AG04449 (cell line): Measurements from ENCODE around the gene CEACAM19.

Experiments
- CTCF ChIA-PET: fragments of 350-600 bp; formaldehyde crosslinking; extraction: SDS; loops from one replicate; lab custom pipeline; 2021; ENCODE audit warnings: antibody characterized with exemption; lab: Yijun Ruan, JAX
- POLR2A ChIA-PET: fragments of 400-600, 350-600 bp; formaldehyde crosslinking; extraction: SDS; loops from one replicate; lab custom pipeline; 2020; ENCODE audit warnings: antibody characterized with exemption, inconsistent platforms; lab: Yijun Ruan, JAX
- DNase-seq: peaks from one replicate; pipeline ENCODE4 v3.0.0-alpha.2; 2010; ENCODE audit warnings: low read depth, low spot score
- H3K4me3 ChIP-seq: 2 replicates; pipeline ENCODE4 v1.5.1; 2011; ENCODE audit warnings: low read depth, mild to moderate bottlenecking, control low read depth, low read length
- CTCF ChIP-seq: IDR thresholded peaks from one replicate; pipeline ENCODE4 v1.5.1; 2011; ENCODE audit warnings: mild to moderate bottlenecking, moderate library complexity, low read length, control low read depth, inconsistent platforms; ENCODE audit not compliant: insufficient read depth; ENCODE audit errors: missing control alignments

The CEACAM19 gene

DNA sequence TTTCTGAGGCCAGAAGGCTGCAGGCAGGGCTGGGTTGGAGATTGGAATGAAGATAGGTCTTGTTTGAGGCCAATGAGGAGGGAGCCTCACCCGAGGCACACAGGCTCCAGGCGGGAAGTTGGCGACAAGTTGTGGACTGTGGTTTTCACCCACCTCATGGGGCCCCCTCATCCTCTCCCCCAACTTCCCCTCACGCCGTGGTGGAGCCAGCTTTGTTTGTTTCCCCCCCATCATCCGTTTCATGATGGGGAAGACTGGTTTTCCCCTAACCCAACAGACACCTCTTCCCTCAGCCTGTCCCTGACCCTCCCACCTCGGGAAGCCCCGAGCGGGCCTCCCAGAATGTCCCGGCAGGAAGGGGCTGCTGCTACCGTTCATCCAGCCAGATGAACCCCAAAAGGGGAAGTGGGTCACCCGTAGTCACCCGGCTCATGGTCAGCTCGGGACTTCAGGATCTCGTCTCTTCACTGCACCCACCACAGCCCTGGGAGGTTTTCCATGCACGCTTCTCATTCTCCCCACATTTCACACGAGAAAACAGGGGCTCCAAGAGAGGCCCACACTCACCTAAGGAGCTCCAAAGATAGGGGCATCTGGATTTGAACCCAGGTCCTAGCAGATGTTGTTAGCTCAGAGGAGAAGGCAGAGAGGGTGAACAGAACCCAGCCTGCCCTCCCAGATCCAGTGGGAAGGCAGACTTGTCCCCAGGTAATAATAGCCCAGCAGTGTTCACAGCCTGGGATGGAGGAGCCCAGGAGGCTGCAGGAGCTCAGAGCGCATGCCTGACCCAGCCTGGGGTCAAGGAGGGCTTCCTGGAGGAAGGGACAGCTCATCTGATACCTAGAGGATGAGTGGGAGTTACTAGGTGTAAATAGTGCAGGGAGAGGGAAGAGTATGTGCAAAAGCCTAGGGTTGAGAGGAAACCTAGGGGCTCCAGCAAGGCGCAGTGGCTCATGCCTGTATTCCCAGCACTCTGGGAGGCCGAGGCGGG, 51.1 kb downstream of the CEACAM19 start:
- no peak overlapping the region for H3K4me3 ChIP-seq
- CTCF ChIA-PET: interaction anchor here (0.9 to 19.8 kb wide), 35 partner anchors 7 to 230 kb away, joined by 3 to 694 read pairs (median 12); partner anchors contain the start of genes BCAM, CBLC and NECTIN2
- no peak for TF ChIP-seq CTCF
- no peak for DNase-seq
- POLR2A ChIA-PET: no interaction called here

DNA sequence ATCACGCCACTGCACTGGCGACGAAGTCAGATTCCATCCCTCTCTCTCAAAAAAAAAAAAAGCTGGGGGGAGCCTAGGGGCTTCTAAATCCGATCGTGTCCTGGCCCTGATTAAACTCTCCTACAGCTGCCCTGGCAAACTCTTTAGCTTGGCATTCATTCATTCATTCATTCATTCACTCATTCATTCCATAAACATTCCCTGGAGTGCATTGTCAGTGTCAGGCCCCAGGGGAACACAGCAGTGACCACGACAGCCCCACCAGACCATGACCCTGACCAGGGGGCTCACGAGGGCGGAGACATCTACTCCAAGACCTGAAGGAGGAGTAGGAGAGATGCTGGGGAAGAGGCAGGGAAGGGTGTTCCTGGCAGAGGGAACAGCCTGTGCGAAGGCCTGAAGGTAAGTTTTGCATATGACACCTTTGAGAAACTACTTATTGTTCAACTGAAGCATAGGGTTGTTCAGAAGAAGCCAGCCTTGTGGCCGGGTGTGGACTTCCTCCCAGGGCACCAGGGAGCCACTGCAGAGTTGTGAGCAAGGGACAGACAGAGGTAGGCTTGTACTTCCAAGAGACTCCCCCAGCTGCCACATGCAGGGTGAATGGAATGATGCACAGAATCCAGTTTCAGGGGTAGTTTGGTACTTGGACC, 52.1 kb downstream of the CEACAM19 start:
- H3K4me3 ChIP-seq: no peak overlapping the region
- ChIA-PET CTCF (interaction anchor here (0.8 to 19.8 kb wide), 55 partner anchors 8 to 241 kb away, joined by 3 to 694 read pairs (median 8); partner anchors contain the start of genes BCAM, BCL3, CBLC and CLPTM1), POLR2A (interaction anchor here (1.1 to 1.6 kb wide), 5 partner anchors 10 to 44 kb away, joined by 3 to 5 read pairs (median 4); no protein-coding TSS in a partner anchor)
- DNase-seq: no peak
- no peak for TF ChIP-seq CTCF

DNA sequence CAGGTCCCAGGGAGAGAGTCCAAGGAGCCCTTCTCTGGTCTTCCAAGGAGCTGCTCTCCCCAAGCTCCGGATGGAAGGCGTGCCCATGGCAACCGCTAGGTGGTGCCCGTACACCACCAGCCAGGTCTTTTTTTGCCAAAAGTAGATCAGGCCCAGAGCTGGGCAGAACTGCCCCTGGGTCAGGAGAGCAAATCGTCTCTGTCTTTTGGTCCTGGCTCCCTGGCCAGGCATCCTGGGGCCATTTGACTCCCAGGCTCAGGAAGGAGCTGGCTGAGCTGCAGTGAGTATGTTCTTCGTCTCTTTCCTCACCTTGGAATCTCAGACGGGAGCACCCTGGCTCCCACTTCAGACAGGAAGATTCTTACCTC, 52.7 kb downstream of the CEACAM19 start:
- peak; percentile 97 for TF ChIP-seq CTCF
- no peak overlapping the region for H3K4me3 ChIP-seq
- ChIA-PET CTCF (interaction anchor here (0.8 to 19.8 kb wide), 58 partner anchors 9 to 240 kb away, joined by 3 to 694 read pairs (median 8); partner anchors contain the start of genes BCAM, BCL3, CBLC and CLPTM1), POLR2A (interaction anchor here (1.1 to 1.6 kb wide), 5 partner anchors 10 to 44 kb away, joined by 3 to 5 read pairs (median 4); no protein-coding TSS in a partner anchor)
- DNase-seq: no peak

GRCh38 chr19:44725251-44725650, 54.0 kb downstream of the CEACAM19 start:
- CTCF ChIA-PET: interaction anchor here (1.6 to 19.8 kb wide), 17 partner anchors 10 to 154 kb away, joined by 4 to 694 read pairs (median 27); partner anchors contain the start of genes BCAM and CBLC
- DNase-seq: no peak

DNA sequence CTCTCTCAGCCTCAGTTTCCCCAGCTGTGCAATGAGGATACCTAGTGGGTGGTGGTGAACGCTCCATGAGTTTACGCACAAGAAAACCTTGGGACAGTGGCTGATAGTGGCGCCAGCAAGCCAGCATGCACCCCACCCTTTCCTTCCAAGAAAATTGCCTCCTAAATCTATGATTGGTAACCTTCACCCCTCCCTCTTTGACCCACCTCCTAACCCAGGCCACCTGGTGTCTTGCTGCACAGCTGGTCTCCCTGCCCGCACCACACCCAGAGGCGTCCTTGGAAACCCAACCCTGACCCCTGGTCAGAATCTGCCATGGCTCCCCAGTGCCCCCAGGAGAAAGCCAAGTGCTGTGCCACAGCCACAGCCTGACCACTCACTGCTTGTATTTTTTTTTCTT, 54.4 kb downstream of the CEACAM19 start:
- no peak overlapping the region for H3K4me3 ChIP-seq
- no peak for TF ChIP-seq CTCF
- POLR2A ChIA-PET: no interaction called here
- DNase-seq: no peak
- CTCF ChIA-PET: interaction anchor here (1.9 to 19.8 kb wide), 16 partner anchors 11 to 155 kb away, joined by 6 to 694 read pairs (median 30); partner anchors contain the start of genes BCAM and CBLC

More at GRCh38 chr19:44725251-44725650, 54.0 kb downstream of the CEACAM19 start:
- no peak overlapping the region for H3K4me3 ChIP-seq
- no peak for TF ChIP-seq CTCF
- POLR2A ChIA-PET: no interaction called here
